Stimulated activated CD4-positive, alpha-beta T cell treated with anti-CD3 and anti-CD28 coated beads, Interleukin-1b, Interleukin-23, amount 100 ng/mL, for 4 hours (primary cell): ENCODE measurements around the gene ZNF653.
"Not testable (repeated sequence)": the region's sequence is repeated elsewhere in the genome, so short reads cannot be mapped to it uniquely, and the experiment has no call there.

ENCODE experiments used
- DNase-seq, 2 donors: peaks; one replicate each; pipeline ENCODE4 v3.0.0-alpha.2; 2020; ENCODE audit warnings: low read depth in 2 of 2

Gene ZNF653

GRCh38 chr19:11433526-11433925 is 72.1 kb downstream of the ZNF653 start:
- DNase-seq, result not testable (repeated sequence)
